WERI-Rb-1 (cell line): Measurements from ENCODE around the gene MED28.

Experiments
- DNase-seq: peaks from one replicate; pipeline ENCODE4 v3.0.0-alpha.2; 2020
- H3K27ac ChIP-seq: fragments of 250-450 bp; sonication (Bioruptor Pico); 2 replicates; pipeline ENCODE4 v1.5.1; 2020; ENCODE audit warnings: mild to moderate bottlenecking, moderate library complexity
- H3K27me3 ChIP-seq: fragments of 250-450 bp; sonication (Bioruptor Pico); 2 replicates; pipeline ENCODE4 v1.5.1; 2021; ENCODE audit warnings: mild to moderate bottlenecking, low read depth, moderate library complexity; ENCODE audit not compliant: insufficient read depth, severe bottlenecking
- H3K36me3 ChIP-seq: fragments of 250-450 bp; sonication (Bioruptor Pico); 2 replicates; pipeline ENCODE4 v1.5.1; 2020; ENCODE audit warnings: mild to moderate bottlenecking, moderate library complexity
- H3K4me3 ChIP-seq: 2 replicates; pipeline ENCODE4 v1.5.1; 2011; ENCODE audit warnings: low read depth, mild to moderate bottlenecking, control low read depth, low read length
- H3K9me3 ChIP-seq: fragments of 250-450 bp; sonication (Bioruptor Pico); 2 replicates; pipeline ENCODE4 v1.5.1; 2021; ENCODE audit warnings: mild to moderate bottlenecking, moderate library complexity; ENCODE audit not compliant: severe bottlenecking
- TF ChIP-seq, protein P1 (sequence below): IDR thresholded peaks from 2 replicates; pipeline ENCODE4 v1.5.1; 2011; ENCODE audit warnings: low read depth, mild to moderate bottlenecking, control low read depth, inconsistent platforms, low read length

MED28 gene

DNA sequence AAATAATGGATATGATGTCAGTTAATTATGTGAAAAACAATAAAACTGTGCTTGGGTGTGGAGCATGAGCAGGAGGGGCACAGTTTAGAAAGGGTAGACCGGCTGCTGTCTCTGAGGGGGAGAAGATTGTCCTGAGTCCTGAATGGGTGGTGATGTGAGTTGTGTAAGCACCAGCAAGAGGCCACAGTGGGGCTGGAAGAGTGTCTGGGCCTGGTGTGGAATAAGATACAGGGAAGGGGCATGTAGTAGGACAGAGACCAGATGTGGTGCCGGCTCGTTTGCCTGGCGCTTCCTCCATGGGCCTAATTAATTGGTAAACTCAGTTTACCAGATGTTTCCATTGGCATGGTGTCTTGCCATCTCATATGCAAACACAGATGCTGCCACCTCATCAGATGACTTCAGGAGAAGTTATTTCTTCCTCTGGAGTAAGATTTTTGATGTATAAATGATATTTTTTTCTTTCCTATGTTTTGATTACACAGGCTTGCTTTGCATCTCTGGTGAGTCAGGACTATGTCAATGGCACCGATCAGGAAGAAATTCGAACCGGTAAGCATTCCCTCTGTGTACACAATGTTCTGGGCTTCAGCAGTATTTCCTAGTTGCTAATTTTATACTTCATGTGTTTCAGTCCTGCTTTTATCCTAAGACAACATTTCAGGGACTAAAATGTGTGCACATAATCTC, 5.1 kb downstream of the MED28 start:
- Histone ChIP-seq H3K27me3 (no peaks in the 10 kb centered on the region), H3K9me3 (no peaks in the 10 kb centered on the region), H3K36me3 (peaks cover 86% of the 10 kb centered on the region), H3K27ac (no peak overlapping the region), H3K4me3 (no peak overlapping the region)
- no peak for DNase-seq
- TF ChIP-seq, protein P1, sequence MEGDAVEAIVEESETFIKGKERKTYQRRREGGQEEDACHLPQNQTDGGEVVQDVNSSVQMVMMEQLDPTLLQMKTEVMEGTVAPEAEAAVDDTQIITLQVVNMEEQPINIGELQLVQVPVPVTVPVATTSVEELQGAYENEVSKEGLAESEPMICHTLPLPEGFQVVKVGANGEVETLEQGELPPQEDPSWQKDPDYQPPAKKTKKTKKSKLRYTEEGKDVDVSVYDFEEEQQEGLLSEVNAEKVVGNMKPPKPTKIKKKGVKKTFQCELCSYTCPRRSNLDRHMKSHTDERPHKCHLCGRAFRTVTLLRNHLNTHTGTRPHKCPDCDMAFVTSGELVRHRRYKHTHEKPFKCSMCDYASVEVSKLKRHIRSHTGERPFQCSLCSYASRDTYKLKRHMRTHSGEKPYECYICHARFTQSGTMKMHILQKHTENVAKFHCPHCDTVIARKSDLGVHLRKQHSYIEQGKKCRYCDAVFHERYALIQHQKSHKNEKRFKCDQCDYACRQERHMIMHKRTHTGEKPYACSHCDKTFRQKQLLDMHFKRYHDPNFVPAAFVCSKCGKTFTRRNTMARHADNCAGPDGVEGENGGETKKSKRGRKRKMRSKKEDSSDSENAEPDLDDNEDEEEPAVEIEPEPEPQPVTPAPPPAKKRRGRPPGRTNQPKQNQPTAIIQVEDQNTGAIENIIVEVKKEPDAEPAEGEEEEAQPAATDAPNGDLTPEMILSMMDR = no peak

DNA sequence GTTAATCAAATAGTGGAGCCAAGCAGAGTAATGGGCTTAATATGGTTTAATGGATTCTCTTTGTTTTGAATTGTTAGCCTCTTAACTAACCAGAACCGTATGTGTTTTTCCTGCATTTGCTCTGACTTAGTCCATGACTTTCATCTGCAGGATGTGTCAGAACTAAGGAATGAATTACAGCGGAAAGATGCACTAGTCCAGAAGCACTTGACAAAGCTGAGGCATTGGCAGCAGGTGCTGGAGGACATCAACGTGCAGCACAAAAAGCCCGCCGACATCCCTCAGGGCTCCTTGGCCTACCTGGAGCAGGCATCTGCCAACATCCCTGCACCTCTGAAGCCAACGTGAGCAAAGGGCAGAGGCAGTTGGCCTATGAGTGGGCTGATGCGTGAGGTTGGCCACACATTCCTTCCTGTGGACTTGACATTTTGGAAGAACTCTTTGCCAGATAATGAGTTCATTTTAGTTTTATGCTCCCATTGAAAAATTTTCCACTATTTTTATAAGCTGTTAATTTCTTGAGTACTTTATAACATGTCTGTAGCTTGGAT, 9.1 kb downstream of the MED28 start:
- Histone ChIP-seq H3K36me3 (peaks cover 96% of the 10 kb centered on the region), H3K27ac (no peak overlapping the region)
- TF ChIP-seq, protein P1 = no peak

DNA sequence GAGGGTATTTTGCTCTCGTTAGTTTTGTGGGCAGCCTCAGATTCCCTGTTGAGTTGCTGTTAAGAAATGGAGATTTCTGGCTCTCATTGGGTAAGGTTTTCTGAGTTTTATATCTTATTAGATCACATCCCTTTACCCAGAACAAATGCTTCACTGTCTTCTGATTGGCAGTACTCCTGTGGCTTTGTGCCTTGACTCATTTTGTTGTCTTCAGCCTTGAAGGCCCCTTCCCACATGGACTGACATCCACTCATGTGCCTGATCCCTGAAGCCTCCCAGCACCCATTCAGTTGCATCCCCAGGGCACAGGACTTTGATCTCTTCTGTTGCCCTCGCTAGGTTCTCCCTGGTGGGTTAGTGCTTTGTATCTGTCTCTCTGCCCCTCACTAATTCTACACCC, 10.4 kb downstream of the MED28 start:
- H3K4me3 ChIP-seq = no peak overlapping the region
- no peak overlapping the region for H3K27ac ChIP-seq
- no peaks in the 10 kb centered on the region for H3K9me3 ChIP-seq
- TF ChIP-seq, protein P1 = no peak
- no peak for DNase-seq
- H3K27me3 ChIP-seq = no peaks in the 10 kb centered on the region
- peaks cover 98% of the 10 kb centered on the region for H3K36me3 ChIP-seq

More for the DNA sequence above, 9.1 kb downstream of the MED28 start:
- Histone ChIP-seq H3K9me3 (no peaks in the 10 kb centered on the region), H3K27me3 (no peaks in the 10 kb centered on the region), H3K4me3 (no peak overlapping the region)
- DNase-seq = no peak

DNA sequence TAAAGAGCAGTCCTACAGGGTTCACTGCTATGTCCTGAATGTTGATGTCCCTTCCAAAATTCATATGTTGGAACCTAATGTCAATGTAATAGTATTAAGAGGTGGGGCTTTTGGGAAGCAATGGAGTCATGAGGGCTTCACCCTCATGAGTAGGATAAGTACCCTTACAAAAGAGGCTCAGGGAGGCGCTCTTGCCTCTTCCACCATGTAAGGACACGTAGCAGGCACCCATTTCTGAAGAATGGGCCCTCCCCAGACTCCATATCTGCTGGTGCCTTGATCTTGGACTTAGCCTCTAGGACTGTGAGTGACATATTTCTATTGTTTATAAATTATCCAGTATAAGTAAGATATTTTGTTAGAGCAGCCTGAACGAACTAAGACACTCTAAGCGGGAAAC, 15.8 kb downstream of the MED28 start:
- DNase-seq = no peak
- Histone ChIP-seq H3K9me3 (no peaks in the 10 kb centered on the region), H3K4me3 (no peak overlapping the region), H3K36me3 (peaks cover 86% of the 10 kb centered on the region), H3K27ac (no peak overlapping the region), H3K27me3 (no peaks in the 10 kb centered on the region)
- TF ChIP-seq, protein P1 = peak; percentile 7; the same call in 1 of the 2 replicates

DNA sequence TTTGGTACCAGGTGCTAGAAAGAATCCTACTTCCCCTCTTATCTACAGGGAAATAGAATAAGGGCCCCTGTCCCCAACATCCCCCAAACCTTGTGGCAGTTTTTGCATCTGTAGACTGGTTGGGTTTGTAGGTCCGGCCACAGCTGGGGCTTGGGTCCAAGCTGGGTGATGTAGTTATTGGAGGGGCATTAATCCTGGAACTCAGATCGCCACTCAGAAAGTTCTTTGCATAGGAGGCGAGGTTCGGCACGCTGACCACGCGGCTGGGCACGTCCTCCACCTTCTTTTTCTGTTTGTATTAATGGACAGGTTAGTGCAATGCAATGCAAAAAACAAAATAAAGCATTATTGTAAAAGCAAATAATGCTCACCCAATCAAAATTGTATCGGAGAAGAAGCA, 19.2 kb downstream of the MED28 start:
- Histone ChIP-seq H3K9me3 (no peaks in the 10 kb centered on the region), H3K36me3 (peaks cover 69% of the 10 kb centered on the region), H3K4me3 (no peak overlapping the region), H3K27me3 (no peaks in the 10 kb centered on the region), H3K27ac (no peak overlapping the region)
- DNase-seq = no peak
- TF ChIP-seq, protein P1 = no peak
